Keratinocyte (primary cell): ENCODE measurements around the gene MAB21L4. TPM values are rescaled to one million over a fixed set of nuclear protein-coding genes. Genes with fewer than 3 reads are reported as not detected.

Experiments
- DNase-seq: peaks from one replicate; pipeline ENCODE4 v3.0.0-alpha.2; 2011; ENCODE audit warnings: low read depth, missing footprints, low spot score
- FAIRE-seq: peaks from 2 replicates; lab custom pipeline; 2011; peaks lifted over from hg19 to GRCh38; lab: Jason Lieb, UNC
- H2AFZ ChIP-seq: 2 replicates; pipeline ENCODE4 v1.6.0; 2012; ENCODE audit warnings: low read length, control low read depth, inconsistent platforms; ENCODE audit not compliant: control insufficient read depth
- H3K27ac ChIP-seq: 2 replicates; pipeline ENCODE4 v1.5.1; 2011; ENCODE audit warnings: low read length; ENCODE audit not compliant: control insufficient read depth, insufficient read depth
- H3K27me3 ChIP-seq: 3 replicates; pipeline ENCODE4 v1.6.0; 2011; ENCODE audit warnings: low read length; ENCODE audit not compliant: control insufficient read depth, insufficient read depth; ENCODE audit errors: extremely low read depth
- H3K36me3 ChIP-seq, 2 experiments: 2 replicates in 1 of 2; 3 replicates in 1 of 2; pipeline ENCODE4 v1.5.1; 2011; ENCODE audit warnings: low read length in 2 of 2, mild to moderate bottlenecking in 1 of 2; ENCODE audit not compliant: control insufficient read depth in 2 of 2, insufficient read depth in 2 of 2; ENCODE audit errors: extremely low read depth in 1 of 2
- H3K4me1 ChIP-seq: 3 replicates; pipeline ENCODE4 v1.5.1; 2011; ENCODE audit warnings: low read length; ENCODE audit not compliant: control insufficient read depth, insufficient read depth; ENCODE audit errors: extremely low read depth
- H3K4me2 ChIP-seq: 3 replicates; pipeline ENCODE4 v1.6.0; 2011; ENCODE audit warnings: low read depth, low read length; ENCODE audit not compliant: control insufficient read depth, insufficient read depth; ENCODE audit errors: extremely low read depth
- H3K4me3 ChIP-seq, 3 experiments: fragments of 200-600 bp in 1 of 3; sonication (generic) in 1 of 3; 2 replicates in 2 of 3; 3 replicates in 1 of 3; pipeline ENCODE4 v1.5.1; 2011 to 2016; ENCODE audit warnings: low read length in 3 of 3, mild to moderate bottlenecking in 3 of 3, control low read depth in 2 of 3, inconsistent platforms in 1 of 3, low read depth in 1 of 3, mixed read lengths in 1 of 3, mixed run types in 1 of 3, moderate library complexity in 1 of 3; ENCODE audit not compliant: control insufficient read depth in 2 of 3, insufficient read depth in 2 of 3; ENCODE audit errors: extremely low read depth in 1 of 3
- H3K79me2 ChIP-seq: 2 replicates; pipeline ENCODE4 v1.6.0; 2012; ENCODE audit warnings: low read length; ENCODE audit not compliant: control insufficient read depth, insufficient read depth
- H3K9ac ChIP-seq: 3 replicates; pipeline ENCODE4 v1.6.0; 2011; ENCODE audit warnings: low read length; ENCODE audit not compliant: control insufficient read depth, insufficient read depth; ENCODE audit errors: extremely low read depth
- H3K9me1 ChIP-seq: 3 replicates; pipeline ENCODE4 v1.6.0; 2011; ENCODE audit warnings: low read length; ENCODE audit not compliant: control insufficient read depth, insufficient read depth; ENCODE audit errors: extremely low read depth
- H3K9me3 ChIP-seq: 2 replicates; pipeline ENCODE4 v1.5.1; 2012; ENCODE audit warnings: low read depth, low read length; ENCODE audit not compliant: control insufficient read depth
- H4K20me1 ChIP-seq: 3 replicates; pipeline ENCODE4 v1.6.0; 2011; ENCODE audit warnings: low read length; ENCODE audit not compliant: control insufficient read depth, insufficient read depth; ENCODE audit errors: extremely low read depth
- EZH2 ChIP-seq: IDR thresholded peaks from one replicate; pipeline ENCODE4 v1.6.1; 2012; ENCODE audit warnings: inconsistent platforms, mild to moderate bottlenecking, low read length, moderate library complexity
- dilution Hi-C: fragments of 300-500 bp; cut with MboI; formaldehyde crosslinking; loops from one replicate; pipeline ENCODE4 v1.7.0; 2020; ENCODE audit warnings: low sequenced_read_pairs; ENCODE audit not compliant: extremely low pct_ligation_motif_present
- polyA plus RNA-seq, 5 experiments: library from polyadenylated mRNA; depleted of rRNA in 3 of 5; stranded (reverse) in 3 of 5; stranded (forward) in 1 of 5; unstranded in 1 of 5; fragments of >200 nt; gene quantifications; 1 replicate in 1 of 5; 2 replicates in 3 of 5; 3 replicates in 1 of 5; pipeline versions ENCODE4 v1.2.1 to v1.2.3, GENCODE V29; 2011 to 2012; ENCODE audit warnings: missing spikeins in 2 of 5, low read depth in 1 of 5, low replicate concordance in 1 of 5
- TF ChIP-seq, protein P1 (sequence below), 3 experiments: IDR thresholded peaks in 1 of 3; conservative IDR thresholded peaks in 1 of 3; optimal IDR thresholded peaks in 1 of 3; 2 replicates in 2 of 3; 3 replicates in 1 of 3; pipeline versions ENCODE3 to v1.5.1; 2011; ENCODE audit warnings: low read length in 3 of 3, mild to moderate bottlenecking in 3 of 3, moderate library complexity in 2 of 3, control low read depth in 1 of 3, inconsistent platforms in 1 of 3; ENCODE audit not compliant: insufficient read depth in 2 of 3; ENCODE audit errors: extremely low read depth in 1 of 3

MAB21L4 gene
- polyA plus RNA-seq, 1 donor (not counting 4 experiments of a cell fraction or from before 2014, with no cell fraction given): 0.37 TPM

DNA sequence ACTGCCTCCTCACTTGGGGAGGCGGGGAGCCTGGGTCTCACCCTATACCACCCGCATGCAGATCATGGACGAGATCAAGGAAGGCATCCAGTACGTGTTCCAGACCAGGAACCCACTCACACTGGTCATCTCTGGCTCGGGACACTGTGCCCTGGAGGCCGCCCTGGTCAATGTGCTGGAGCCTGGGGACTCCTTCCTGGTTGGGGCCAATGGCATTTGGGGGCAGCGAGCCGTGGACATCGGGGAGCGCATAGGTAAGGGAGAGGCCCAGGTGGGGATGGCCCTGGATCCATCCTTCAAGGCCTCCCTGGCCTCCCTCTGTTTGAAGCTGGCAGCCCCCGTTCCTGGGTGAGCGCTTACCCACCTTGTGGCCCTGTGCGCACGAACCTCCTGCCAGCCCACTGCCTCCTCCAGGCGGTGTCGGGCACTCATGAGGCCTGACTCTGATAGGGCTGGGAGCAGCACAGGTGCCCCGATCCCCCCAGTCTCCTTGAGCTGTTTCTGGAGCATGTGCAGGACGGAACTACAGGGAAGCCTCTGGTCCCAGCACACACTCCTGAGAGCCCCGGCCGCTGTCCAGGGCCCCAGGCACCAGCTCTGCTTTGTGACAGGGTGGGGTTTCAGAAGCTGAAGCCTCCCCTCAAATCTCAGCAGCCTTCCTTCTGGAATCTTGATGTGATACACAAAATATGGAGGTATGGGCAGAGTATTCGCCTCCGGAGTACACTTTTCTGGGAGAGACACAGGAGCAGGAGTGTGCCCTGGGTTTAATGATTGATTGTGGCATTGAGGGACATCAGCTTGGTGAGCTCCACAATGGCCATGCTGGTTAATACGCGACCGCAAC lies 26.6 kb downstream of the MAB21L4 start:
- FAIRE-seq: no peak
- Histone ChIP-seq H2AFZ (no peak overlapping the region), H4K20me1 (no peaks in the 10 kb centered on the region), H3K9me1 (no peaks in the 10 kb centered on the region), H3K9ac (no peak overlapping the region), H3K4me3 (no peak overlapping the region), H3K27ac (no peak overlapping the region), H3K79me2 (no peaks in the 10 kb centered on the region), H3K4me2 (no peak overlapping the region), H3K36me3 (no peaks in the 10 kb centered on the region), H3K4me1 (no peaks in the 10 kb centered on the region), H3K27me3 (peaks cover 7% of the 10 kb centered on the region), H3K9me3 (no peaks in the 10 kb centered on the region)
- dilution Hi-C loops: no loop called here
- no peak for DNase-seq
- TF ChIP-seq, protein P1, sequence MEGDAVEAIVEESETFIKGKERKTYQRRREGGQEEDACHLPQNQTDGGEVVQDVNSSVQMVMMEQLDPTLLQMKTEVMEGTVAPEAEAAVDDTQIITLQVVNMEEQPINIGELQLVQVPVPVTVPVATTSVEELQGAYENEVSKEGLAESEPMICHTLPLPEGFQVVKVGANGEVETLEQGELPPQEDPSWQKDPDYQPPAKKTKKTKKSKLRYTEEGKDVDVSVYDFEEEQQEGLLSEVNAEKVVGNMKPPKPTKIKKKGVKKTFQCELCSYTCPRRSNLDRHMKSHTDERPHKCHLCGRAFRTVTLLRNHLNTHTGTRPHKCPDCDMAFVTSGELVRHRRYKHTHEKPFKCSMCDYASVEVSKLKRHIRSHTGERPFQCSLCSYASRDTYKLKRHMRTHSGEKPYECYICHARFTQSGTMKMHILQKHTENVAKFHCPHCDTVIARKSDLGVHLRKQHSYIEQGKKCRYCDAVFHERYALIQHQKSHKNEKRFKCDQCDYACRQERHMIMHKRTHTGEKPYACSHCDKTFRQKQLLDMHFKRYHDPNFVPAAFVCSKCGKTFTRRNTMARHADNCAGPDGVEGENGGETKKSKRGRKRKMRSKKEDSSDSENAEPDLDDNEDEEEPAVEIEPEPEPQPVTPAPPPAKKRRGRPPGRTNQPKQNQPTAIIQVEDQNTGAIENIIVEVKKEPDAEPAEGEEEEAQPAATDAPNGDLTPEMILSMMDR (optimal IDR thresholded peaks at IDR 0.05 in 1 of 3, IDR thresholded peaks at IDR 0.05 in 1 of 3, conservative IDR thresholded peaks at IDR 0.05 in 1 of 3; ENCODE audit: extremely low read depth in 1 of 3, insufficient read depth in 2 of 3, low read length in 3 of 3): no peak
- TF ChIP-seq EZH2: no peak

- TF ChIP-seq, protein P1 (optimal IDR thresholded peaks at IDR 0.05 in 1 of 3, IDR thresholded peaks at IDR 0.05 in 1 of 3, conservative IDR thresholded peaks at IDR 0.05 in 1 of 3; ENCODE audit: extremely low read depth in 1 of 3, insufficient read depth in 2 of 3, low read length in 3 of 3): no peak
- TF ChIP-seq EZH2: no peak
- FAIRE-seq: no peak
- no peaks in the 10 kb centered on the region for H3K9me3 ChIP-seq
- H3K9me1 ChIP-seq: no peaks in the 10 kb centered on the region
- H3K36me3 ChIP-seq: no peaks in the 10 kb centered on the region
- no peaks in the 10 kb centered on the region for H3K79me2 ChIP-seq
- H3K27me3 ChIP-seq: peaks cover 7% of the 10 kb centered on the region
- H4K20me1 ChIP-seq: no peaks in the 10 kb centered on the region
- H3K4me2 ChIP-seq: no peak within 1 kb of the TSS
- H3K9ac ChIP-seq: no peak within 1 kb of the TSS
- no peaks in the 10 kb centered on the region for H3K4me1 ChIP-seq
- no peak within 1 kb of the TSS for H3K4me3 ChIP-seq
- no peak for DNase-seq
- no peak within 1 kb of the TSS for H2AFZ ChIP-seq
- H3K27ac ChIP-seq: no peak within 1 kb of the TSS
- dilution Hi-C loops: no loop called here
Measured at GRCh38 chr2:240868286-240869108, 27.5 kb downstream of the MAB21L4 start, which contains the start of gene AGXT. Gene AGXT, plus strand, starts transcription at chr2:240868824. Its CDS starts 42 bp downstream, at chr2:240868866.
